ENCODE data around the gene ALDH7A1. TPM values are rescaled to one million over a fixed set of nuclear protein-coding genes. Genes with fewer than 3 reads are reported as not detected.

ALDH7A1 gene
- total RNA-seq, 1 donor from 2014 or later, result 30.5 TPM

DNA sequence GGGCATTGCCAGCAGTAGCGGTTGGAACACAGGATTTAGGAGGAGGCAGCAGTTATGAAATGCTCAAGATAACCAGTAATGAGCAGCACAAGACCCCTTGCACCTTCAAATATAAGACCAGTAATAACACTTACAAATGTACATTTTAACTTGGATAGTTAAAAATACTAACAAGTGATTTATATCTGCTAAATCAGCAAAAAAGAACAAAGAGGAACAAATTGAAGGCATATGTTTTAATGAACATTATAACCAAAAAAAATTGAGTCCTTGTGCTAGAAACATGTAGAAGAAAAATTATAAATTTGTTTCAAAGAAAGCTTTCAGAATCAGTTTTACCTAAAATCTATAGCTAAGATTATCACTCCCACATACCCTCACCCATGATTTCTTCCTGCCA, 52.0 kb downstream of the ALDH7A1 start:
- Histone ChIP-seq H3K36me3 (peaks cover 32% of the 10 kb centered on the region), H3K4me3 (no peak overlapping the region), H3K27ac (replicated peaks) (no peak overlapping the region), H3K4me1 (peaks cover 8% of the 10 kb centered on the region), H3K9me3 (replicated peaks) (no peaks in the 10 kb centered on the region), H3K27me3 (ENCODE audit: low read depth) (no peaks in the 10 kb centered on the region)
- DNase-seq, result no peak
- intact Hi-C loops (cut with micrococcal nuclease), result no loop called here
- no peak for TF ChIP-seq CTCF (IDR thresholded peaks at IDR 0.05; ENCODE audit: borderline replicate concordance)

DNA sequence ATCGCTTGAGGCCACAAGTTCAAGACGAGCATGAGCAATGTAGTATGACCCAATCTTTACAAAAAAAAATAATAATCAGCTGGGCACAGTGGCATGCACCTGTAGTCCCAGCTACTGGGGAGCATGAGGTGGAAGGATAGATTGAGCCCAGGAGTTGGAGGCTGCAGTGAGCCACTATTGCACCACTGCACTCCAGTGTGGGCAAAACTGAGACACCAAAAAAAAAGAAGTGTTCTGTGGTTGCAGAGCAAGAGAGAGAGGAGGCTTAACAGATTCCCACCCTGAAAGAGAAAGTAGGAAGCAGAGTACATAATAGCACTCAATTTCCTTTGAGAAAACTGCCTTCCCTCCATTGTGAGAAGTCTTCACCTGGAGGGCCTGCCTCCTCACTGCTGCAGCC, 52.6 kb downstream of the ALDH7A1 start:
- H3K27me3 ChIP-seq (ENCODE audit: low read depth), result no peaks in the 10 kb centered on the region
- peaks cover 27% of the 10 kb centered on the region for H3K36me3 ChIP-seq
- H3K9me3 ChIP-seq (replicated peaks), result no peaks in the 10 kb centered on the region
- no peak overlapping the region for H3K4me3 ChIP-seq
- peaks cover 8% of the 10 kb centered on the region for H3K4me1 ChIP-seq
- no peak overlapping the region for H3K27ac ChIP-seq (replicated peaks)
- intact Hi-C loops (cut with micrococcal nuclease), result no loop called here
- no peak for DNase-seq
- TF ChIP-seq CTCF (IDR thresholded peaks at IDR 0.05; ENCODE audit: borderline replicate concordance), result no peak

- no peak overlapping the region for H3K4me3 ChIP-seq
- peaks cover 21% of the 10 kb centered on the region for H3K4me1 ChIP-seq
- H3K27ac ChIP-seq (replicated peaks), result no peak overlapping the region
- TF ChIP-seq CTCF (IDR thresholded peaks at IDR 0.05; ENCODE audit: borderline replicate concordance), result no peak
- H3K36me3 ChIP-seq, result peaks cover 9% of the 10 kb centered on the region
- intact Hi-C loops (cut with micrococcal nuclease), result no loop called here
- H3K9me3 ChIP-seq (replicated peaks), result no peaks in the 10 kb centered on the region
- DNase-seq, result no peak
- no peaks in the 10 kb centered on the region for H3K27me3 ChIP-seq (ENCODE audit: low read depth)
These were observed 54.4 kb downstream of the ALDH7A1 start for GRCh38 chr5:126540631-126541030.

DNA sequence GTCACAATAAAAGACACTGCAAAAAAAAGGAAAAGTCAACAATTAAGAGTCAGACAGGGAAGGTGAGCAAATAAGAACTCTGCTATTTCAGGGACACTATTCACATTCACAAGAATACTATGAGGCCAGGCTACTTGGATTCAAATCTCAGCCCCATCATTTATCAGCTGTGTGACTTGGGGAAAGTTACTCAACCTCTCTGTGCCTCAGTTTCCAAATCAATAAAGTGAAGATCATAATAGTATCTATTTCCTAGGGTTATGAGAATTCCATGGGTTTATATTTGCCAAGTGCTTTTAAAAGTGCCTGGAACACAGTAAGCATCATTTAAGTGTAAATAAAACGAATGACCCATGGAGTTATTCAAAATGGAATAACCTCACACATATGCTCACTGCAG, 56.4 kb downstream of the ALDH7A1 start:
- no peak for TF ChIP-seq CTCF (IDR thresholded peaks at IDR 0.05; ENCODE audit: borderline replicate concordance)
- Histone ChIP-seq H3K9me3 (replicated peaks) (no peaks in the 10 kb centered on the region), H3K4me3 (no peak overlapping the region), H3K27ac (replicated peaks) (peak overlapping the region; percentile 57), H3K27me3 (ENCODE audit: low read depth) (no peaks in the 10 kb centered on the region), H3K4me1 (peaks cover 21% of the 10 kb centered on the region), H3K36me3 (no peaks in the 10 kb centered on the region)
- DNase-seq, result no peak
- intact Hi-C loops (cut with micrococcal nuclease), result loop anchor here (2.0 kb wide), 1 partner anchor 184 kb away; no protein-coding TSS in a partner anchor

DNA sequence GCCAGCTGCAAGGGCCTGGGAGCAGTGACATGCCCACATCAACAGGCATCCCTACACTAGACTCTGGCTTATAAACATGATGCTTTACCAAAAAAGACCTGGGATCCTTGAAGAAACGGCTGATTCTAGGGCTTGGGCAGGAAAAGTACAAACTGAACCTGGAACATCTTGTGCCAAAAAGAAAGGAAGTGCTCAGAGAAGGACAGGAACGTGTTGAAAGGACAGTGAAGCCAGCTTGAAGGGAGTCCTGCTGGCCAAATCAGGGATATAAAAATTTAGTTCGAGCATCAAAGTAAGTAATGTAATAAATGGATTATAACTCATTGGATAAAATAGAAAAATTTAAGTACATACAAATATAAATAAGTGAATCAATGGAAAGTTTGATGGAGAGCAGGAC, 58.1 kb downstream of the ALDH7A1 start:
- intact Hi-C loops (cut with micrococcal nuclease), result no loop called here
- H3K27ac ChIP-seq (replicated peaks), result no peak overlapping the region
- H3K9me3 ChIP-seq (replicated peaks), result no peaks in the 10 kb centered on the region
- no peaks in the 10 kb centered on the region for H3K36me3 ChIP-seq
- no peak overlapping the region for H3K4me3 ChIP-seq
- H3K27me3 ChIP-seq (ENCODE audit: low read depth), result no peaks in the 10 kb centered on the region
- no peak for TF ChIP-seq CTCF (IDR thresholded peaks at IDR 0.05; ENCODE audit: borderline replicate concordance)
- DNase-seq, result no peak
- peaks cover 26% of the 10 kb centered on the region for H3K4me1 ChIP-seq

All from left ventricle myocardium inferior (tissue), 1 donor.